ENCODE results near the gene CCNC. TPM values are rescaled to one million over a fixed set of nuclear protein-coding genes. Genes with fewer than 3 reads are reported as not detected.
A peak's percentile ranks its signal among the peaks of the same experiment; 100 is the strongest.

CCNC gene, protein sequence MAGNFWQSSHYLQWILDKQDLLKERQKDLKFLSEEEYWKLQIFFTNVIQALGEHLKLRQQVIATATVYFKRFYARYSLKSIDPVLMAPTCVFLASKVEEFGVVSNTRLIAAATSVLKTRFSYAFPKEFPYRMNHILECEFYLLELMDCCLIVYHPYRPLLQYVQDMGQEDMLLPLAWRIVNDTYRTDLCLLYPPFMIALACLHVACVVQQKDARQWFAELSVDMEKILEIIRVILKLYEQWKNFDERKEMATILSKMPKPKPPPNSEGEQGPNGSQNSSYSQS
- 10 to 100 TPM; 40.9 to 46.3 (median 43.1) TPM for total RNA-seq (2021; fragmentation: NEBNext Ultra II Directional; extraction: Animal tissue kit (Norgen Biotek cat#: 25700))
- long read RNA-seq, transcript CCNC-207 (12 exons, 1,426 nt): minor isoform, 5 of 99 reads
- long read RNA-seq, transcript CCNC-210 (12 exons, 2,473 nt): major isoform, 76 of 99 reads
- long read RNA-seq, partial matches to known transcripts: 2 of 99 reads
- long read RNA-seq, other reads (novel, unspliced or antisense): 12 of 99 reads

DNA sequence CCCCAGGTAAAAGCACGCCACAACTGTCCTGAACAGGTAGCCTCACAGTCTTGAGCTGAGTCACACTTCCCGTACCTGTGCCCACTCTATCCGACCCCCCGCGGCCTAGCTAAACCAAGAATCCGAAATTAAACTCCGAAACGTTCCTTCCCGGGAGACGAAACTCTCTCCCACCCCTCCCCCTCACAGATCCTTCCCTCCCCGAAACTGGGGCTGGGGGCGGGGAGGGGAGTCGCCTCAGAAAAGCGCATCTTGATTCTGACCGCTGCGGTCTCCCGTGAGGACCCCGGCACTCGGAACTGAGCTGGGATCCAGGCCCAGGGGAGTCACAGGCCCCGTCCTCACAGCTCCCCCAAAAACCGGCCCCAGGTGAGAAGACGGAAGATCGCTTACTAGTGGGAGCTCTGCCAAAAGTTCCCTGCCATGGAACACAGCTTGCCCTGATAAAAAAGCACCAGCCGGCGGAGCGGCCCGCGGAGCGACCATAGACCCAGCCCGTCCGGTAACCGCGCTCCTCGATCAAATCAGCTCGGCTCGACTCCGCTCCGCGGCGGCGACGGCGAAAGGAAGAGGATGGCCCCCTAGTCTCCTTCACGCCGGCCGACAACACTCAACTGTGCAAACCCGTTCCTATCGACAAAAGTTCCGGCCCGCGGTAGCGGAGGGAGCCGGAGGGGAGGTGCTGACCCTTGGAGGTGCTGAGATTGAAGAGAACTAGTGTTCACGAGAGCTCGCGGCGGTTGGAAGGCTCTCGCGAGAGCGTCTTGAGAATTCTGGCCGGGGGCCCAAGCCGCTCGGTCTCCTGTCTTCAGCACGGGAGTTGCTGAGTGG lies at the start of gene CCNC:
CCNC (minus strand) TSS at position 558 of the 831 bp plus-strand sequence; CDS start at position 425, 133 bp downstream.
- peak; percentile 96 for DNase-seq
- TF ChIP-seq, protein P1, sequence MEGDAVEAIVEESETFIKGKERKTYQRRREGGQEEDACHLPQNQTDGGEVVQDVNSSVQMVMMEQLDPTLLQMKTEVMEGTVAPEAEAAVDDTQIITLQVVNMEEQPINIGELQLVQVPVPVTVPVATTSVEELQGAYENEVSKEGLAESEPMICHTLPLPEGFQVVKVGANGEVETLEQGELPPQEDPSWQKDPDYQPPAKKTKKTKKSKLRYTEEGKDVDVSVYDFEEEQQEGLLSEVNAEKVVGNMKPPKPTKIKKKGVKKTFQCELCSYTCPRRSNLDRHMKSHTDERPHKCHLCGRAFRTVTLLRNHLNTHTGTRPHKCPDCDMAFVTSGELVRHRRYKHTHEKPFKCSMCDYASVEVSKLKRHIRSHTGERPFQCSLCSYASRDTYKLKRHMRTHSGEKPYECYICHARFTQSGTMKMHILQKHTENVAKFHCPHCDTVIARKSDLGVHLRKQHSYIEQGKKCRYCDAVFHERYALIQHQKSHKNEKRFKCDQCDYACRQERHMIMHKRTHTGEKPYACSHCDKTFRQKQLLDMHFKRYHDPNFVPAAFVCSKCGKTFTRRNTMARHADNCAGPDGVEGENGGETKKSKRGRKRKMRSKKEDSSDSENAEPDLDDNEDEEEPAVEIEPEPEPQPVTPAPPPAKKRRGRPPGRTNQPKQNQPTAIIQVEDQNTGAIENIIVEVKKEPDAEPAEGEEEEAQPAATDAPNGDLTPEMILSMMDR (IDR thresholded peaks at IDR 0.05): no peak
- peak within 1 kb of the TSS; percentile 99 for H3K4me3 Mint-ChIP-seq
- peaks cover 3% of the 10 kb centered on the region; the same call in 1 of the 2 replicates for H3K27me3 Mint-ChIP-seq (ENCODE audit: insufficient read depth)
- peaks cover 40% of the 10 kb centered on the region for H3K4me1 Mint-ChIP-seq (ENCODE audit: low read depth)
- H3K9me3 Mint-ChIP-seq: peaks cover 6% of the 10 kb centered on the region; the same call in 1 of the 2 replicates
- H3K36me3 Mint-ChIP-seq (ENCODE audit: low read depth): peaks cover 12% of the 10 kb centered on the region
- peak within 1 kb of the TSS; percentile 94 for H3K27ac Mint-ChIP-seq

DNA sequence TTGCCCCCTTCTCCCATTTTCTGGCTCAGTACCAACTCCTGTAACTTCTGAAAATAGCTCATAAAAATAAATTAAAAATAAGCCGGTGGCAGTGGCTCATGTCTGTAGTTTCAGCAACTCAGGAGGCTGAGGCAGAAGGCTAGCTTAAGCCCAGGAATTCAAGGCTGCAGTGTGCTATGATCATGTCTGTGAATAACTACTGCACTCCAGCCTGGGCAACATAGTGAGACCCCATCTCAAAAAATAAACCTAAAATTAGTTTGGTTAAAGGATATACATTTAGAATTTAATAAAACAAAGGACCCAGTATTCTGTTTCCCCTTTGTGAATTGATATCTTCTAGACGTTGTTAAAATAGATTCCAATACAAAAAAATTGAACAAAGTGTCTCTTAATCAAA lies 48.7 kb upstream of the CCNC start:
- H3K9me3 Mint-ChIP-seq: no peaks in the 10 kb centered on the region
- peaks cover 4% of the 10 kb centered on the region; the same call in 1 of the 2 replicates for H3K36me3 Mint-ChIP-seq (ENCODE audit: low read depth)
- H3K4me3 Mint-ChIP-seq: no peak overlapping the region
- TF ChIP-seq, protein P1 (IDR thresholded peaks at IDR 0.05): no peak
- no peak overlapping the region for H3K27ac Mint-ChIP-seq
- H3K4me1 Mint-ChIP-seq (ENCODE audit: low read depth): 0 out of 2 replicates have a peak, but pooled peaks cover 5% of the 10 kb centered on the region
- no peak for DNase-seq
- peaks cover 32% of the 10 kb centered on the region for H3K27me3 Mint-ChIP-seq (ENCODE audit: insufficient read depth)

DNA sequence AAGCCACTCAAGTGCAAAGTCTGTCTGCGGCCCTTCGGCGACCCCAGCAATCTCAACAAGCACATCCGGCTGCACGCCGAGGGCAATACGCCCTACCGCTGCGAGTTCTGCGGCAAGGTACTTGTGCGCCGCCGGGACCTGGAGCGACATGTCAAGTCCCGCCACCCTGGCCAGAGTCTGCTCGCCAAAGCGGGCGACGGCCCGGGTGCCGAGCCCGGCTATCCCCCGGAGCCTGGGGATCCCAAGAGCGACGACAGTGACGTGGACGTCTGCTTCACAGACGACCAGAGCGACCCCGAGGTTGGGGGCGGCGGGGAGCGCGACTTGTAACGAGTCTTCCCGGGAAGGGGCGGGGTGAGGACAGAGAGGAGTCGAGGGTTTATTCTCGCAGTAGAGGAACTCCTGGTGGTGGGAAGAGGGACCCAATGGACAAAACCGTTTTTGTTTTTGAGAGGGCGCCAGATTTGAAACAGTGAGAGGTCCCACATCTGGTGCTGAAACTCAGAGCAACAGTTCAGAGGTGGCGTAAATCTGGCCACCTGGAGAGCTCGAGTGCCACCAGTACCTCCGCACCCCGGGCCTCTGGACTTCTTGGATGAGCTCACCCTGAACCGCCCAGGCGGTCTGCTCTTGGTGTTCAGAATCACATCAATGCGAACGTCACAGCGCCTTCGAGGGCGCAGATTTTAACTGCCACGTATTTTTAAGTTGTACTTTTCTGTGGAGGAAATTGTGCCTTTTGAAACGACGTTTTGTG lies 46.1 kb upstream of the CCNC start:
- H3K27ac Mint-ChIP-seq: no peak overlapping the region

DNA sequence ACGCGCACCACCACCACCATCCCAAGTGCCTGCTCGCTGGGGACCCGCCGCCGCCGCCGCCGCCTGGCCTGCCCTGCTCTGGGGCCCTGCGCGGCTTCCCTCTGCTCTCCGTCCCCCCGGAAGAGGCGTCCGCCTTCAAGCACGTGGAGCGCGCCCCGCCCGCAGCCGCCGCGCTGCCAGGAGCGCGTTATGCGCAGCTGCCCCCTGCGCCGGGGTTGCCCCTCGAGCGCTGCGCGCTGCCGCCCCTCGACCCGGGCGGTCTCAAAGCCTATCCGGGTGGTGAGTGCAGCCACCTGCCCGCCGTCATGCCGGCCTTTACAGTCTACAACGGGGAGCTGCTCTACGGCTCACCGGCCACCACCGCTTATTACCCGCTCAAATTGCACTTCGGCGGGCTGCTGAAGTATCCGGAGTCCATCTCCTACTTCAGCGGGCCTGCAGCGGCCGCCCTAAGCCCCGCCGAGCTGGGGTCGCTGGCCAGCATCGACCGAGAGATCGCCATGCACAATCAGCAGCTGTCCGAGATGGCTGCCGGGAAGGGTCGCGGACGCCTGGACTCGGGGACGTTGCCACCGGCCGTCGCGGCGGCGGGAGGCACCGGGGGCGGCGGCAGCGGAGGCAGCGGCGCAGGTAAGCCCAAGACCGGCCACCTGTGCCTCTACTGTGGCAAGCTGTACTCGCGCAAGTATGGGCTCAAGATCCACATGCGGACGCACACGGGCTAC lies 45.4 kb upstream of the CCNC start:
- H3K36me3 Mint-ChIP-seq (ENCODE audit: low read depth): peaks cover 4% of the 10 kb centered on the region; the same call in 1 of the 2 replicates
- H3K27ac Mint-ChIP-seq: no peak overlapping the region
- H3K9me3 Mint-ChIP-seq: no peaks in the 10 kb centered on the region
- 0 out of 2 replicates have a peak, but pooled peaks cover 5% of the 10 kb centered on the region for H3K4me1 Mint-ChIP-seq (ENCODE audit: low read depth)
- TF ChIP-seq, protein P1 (IDR thresholded peaks at IDR 0.05): no peak
- no peak for DNase-seq
- H3K27me3 Mint-ChIP-seq (ENCODE audit: insufficient read depth): peaks cover 36% of the 10 kb centered on the region
- no peak overlapping the region for H3K4me3 Mint-ChIP-seq

More for the DNA sequence above, 46.1 kb upstream of the CCNC start:
- peaks cover 30% of the 10 kb centered on the region for H3K27me3 Mint-ChIP-seq (ENCODE audit: insufficient read depth)
- no peak overlapping the region for H3K4me3 Mint-ChIP-seq
- H3K9me3 Mint-ChIP-seq: no peaks in the 10 kb centered on the region
- DNase-seq: no peak
- H3K36me3 Mint-ChIP-seq (ENCODE audit: low read depth): peaks cover 4% of the 10 kb centered on the region; the same call in 1 of the 2 replicates
- H3K4me1 Mint-ChIP-seq (ENCODE audit: low read depth): 0 out of 2 replicates have a peak, but pooled peaks cover 5% of the 10 kb centered on the region
- TF ChIP-seq, protein P1 (IDR thresholded peaks at IDR 0.05): no peak

All from HFFc6 (cell line).